GM12892 (cell line): ENCODE data around the gene ECE1.

Source experiments
- POLR2AphosphoS5 ChIP-seq: IDR thresholded peaks from 2 replicates; pipeline ENCODE4 v1.6.1; 2011; ENCODE audit warnings: low read depth, low read length, control low read depth
- TAF1 ChIP-seq: IDR thresholded peaks from 2 replicates; pipeline ENCODE4 v1.6.1; 2011; ENCODE audit warnings: low read depth, mild to moderate bottlenecking, control low read depth, low read length, borderline replicate concordance

- TF ChIP-seq POLR2AphosphoS5 (no peak), TAF1 (no peak)
These were observed 47.2 kb upstream of the ECE1 start for GRCh38 chr1:21337454-21337927.
